A204.1 (cell line): Measurements from ENCODE around the gene HBEGF.

Source experiments
- FAIRE-seq: peaks from 2 replicates; lab custom pipeline; 2012; peaks lifted over from hg19 to GRCh38; lab: Jason Lieb, UNC

The HBEGF gene

DNA sequence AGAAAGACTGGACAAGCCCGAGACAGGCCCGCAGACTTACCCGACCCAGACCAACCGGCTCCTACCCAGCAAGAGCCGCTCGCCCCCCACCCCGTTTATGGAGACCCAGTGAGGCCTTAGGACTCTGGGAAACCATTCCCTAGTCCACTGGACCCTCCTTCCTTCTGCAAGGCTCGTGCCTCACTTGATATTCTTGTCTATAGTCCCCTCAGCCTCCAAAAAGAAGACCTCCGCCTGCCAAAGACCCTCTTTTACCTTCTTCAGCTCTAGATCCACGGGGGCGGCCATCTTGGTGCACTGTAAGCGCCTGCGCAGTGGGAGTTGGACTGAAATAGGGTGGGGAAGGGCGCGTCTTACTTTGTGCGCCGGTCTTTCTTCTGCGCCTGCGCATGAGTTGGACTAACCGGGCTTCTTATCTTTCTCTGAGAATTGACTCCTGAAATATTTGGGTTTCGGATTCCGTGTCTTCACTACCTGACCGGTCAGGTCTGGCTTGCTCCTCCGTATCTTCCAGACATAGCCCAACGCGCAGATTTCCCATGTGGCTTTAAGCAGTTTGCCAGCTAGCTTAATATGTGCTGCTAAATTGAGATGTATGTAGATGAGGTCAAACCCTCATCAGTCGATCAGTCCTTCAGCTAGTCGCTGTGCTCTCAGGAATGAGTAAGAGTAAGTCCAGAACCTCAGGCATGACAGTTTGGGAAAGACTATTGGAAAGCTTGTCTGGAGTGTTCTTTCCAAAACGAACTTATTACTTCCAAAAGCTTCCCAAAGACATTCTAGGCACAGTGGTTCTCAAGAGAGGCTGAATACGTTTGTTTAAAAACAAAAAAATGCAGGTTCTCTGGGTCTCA lies 43.4 kb downstream of the HBEGF start, which contains the start of gene PFDN1:
PFDN1 (minus strand) TSS at position 316 of the 854 bp plus-strand sequence; CDS start at position 288, 28 bp downstream.
- peak; percentile 89 for FAIRE-seq

- FAIRE-seq = no peak
Measured at GRCh38 chr5:140301136-140301535, 45.3 kb downstream of the HBEGF start.

DNA sequence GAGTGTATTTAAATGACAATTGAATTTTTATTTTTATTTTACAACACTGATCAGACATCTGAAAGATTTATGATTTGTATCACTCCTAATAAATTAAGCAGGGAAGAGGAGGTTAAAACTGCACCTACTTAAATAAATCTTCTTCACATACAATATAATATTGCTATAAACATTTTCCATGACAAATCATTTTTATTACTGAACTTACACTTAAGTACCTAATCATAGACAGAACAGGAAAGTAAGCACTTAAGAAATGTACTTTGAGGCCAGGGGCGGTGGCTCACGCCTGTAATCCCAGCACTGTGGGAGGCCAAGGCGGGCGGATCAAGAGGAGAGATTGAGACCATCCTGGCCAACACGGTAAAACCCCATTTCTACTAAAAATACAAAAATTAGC lies 47.3 kb downstream of the HBEGF start:
- FAIRE-seq = no peak

DNA sequence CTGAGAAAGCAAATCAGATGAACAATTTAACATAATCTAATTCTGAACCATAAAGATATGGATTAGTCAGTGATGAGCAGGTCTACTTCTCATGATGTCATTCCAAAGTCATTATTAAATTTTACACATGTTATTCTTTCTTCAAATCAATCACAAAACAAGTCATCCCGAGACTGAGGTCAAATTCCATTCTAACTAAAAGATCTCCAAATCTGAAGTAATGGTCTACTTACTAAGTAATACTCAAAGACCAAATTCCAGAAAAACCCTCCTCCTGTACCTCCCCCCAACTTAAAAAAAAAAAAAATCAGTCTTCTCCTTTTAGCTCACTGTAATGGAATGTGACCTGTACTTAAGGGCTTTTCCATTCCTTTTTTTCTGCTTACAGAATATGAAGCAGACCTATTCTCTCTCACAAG lies 48.2 kb downstream of the HBEGF start:
- no peak for FAIRE-seq

DNA sequence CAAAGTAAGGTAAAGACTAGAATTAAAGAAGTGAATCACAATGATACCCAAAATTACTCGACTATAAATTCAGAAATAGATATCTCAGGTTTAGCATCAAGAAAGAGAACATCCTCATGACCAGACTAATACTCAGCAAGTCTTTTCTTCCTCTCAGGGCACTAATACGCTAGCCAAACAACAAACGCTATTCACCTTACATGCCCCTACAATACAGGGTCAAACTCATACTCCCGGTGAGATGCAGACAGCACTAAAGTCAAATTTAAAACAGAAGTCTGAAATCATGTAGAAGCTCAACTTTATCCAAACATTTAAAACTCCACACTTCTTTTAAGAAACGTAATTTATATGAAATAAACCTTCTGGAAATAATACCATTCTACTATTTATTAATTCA lies 49.1 kb downstream of the HBEGF start:
- FAIRE-seq = no peak

DNA sequence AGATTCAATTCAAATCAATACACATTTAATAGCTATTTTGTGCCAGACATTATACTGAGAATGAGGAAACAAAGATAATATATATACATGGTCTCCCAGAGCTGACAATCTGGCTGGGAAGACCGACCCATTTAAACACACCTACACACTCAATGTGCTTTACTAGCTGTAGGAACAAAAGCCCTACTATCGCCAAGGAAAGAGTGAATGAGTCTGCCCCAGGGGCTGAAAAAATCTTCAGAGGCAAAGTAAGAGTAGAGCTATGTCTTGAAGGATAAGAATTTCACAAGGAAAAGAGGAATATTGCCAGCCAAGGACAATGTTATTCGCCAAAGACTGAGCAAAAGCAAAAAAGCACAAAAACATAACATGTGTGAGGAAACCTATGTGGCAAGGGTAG lies 50.1 kb downstream of the HBEGF start:
- no peak for FAIRE-seq

GRCh38 chr5:140295414-140295813 lies 51.0 kb downstream of the HBEGF start:
- no peak for FAIRE-seq

DNA sequence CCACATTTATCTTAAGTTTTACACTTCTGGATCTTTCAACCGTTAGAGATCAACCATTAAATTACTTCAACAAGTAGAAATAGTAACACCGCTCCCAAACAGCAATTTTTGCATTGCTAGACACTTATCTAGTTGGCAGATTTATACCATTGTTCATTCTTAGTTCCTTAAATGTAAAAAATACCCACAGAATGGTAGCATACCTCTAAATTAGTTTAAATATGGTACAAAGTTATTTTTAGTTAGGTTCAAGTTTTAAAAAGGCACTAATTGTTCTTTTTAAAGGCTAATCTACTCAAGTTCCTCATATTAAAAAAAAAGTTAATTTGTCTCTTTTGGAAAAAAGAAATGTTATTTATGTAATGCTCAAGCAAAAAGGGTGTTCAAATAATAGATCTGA lies 51.6 kb downstream of the HBEGF start:
- no peak for FAIRE-seq

DNA sequence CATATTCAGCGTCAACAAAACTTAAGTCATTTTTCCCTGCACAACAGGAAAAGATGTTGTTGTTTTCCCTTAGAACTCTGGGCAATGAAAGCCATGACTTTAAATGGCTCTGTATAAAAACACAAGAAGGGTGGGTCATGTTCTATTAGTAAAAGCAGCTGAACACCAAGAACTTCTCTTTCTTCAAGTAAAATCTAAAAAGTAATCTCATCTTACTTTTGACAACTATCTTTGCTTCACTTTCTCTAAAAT lies 52.6 kb downstream of the HBEGF start:
- FAIRE-seq = no peak

GRCh38 chr5:140293091-140293848 lies 53.1 kb downstream of the HBEGF start:
- no peak for FAIRE-seq

GRCh38 chr5:140292212-140293036 lies 54.0 kb downstream of the HBEGF start:
- no peak for FAIRE-seq

DNA sequence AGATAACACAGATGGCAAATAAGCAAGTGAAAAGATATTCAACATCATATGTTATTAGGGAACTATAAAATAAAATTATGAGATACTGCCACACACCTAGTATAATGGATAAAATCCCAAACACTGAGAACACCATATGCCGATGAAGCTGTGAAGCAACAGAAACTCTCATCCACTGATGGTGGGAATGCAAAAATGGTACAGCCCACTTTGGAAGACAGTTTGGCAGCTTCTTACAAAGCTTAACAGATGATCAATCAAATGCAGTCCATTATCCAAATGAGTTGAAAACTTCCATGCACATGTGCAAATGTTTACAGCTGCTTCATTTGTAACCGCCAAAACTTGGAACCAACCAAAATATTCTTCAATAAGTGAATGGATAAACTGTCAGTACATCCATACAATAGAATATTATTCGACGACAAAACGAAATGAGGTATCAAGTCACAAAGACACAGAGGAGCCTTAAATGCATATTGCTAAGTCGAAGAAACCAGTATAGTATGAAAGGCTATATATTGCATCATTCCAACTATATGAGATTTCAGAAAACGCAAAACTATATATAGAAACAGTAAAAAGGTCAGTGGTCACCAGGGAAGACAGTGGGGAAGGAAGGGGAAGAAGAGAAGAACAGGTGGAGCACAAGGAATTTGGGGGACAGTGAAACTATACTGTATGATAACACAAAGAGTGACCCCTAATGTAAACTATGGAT lies 58.4 kb downstream of the HBEGF start:
- no peak for FAIRE-seq

GRCh38 chr5:140286424-140286823 lies 60.0 kb downstream of the HBEGF start:
- no peak for FAIRE-seq

DNA sequence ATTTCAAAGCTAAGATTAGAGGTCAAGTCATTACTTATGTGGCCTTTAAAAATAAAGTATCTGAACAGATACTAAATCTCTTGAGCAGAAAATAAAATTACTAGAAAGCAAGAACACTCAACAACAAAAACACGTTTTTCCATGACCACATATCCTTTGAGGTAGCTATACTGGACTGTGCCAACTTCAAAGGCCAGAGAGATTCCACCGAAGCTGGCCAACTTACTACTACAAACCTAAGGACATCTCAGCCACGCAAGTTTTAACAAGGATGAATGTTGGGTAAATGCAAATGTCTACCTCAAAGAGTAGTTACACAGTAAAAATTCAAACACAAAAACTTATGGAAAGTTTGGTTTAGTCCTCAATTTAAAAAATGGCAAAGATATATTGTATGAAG lies 62.4 kb downstream of the HBEGF start:
- FAIRE-seq = no peak
